Measurements from ENCODE around the gene CDK5R1.

Gene CDK5R1

DNA sequence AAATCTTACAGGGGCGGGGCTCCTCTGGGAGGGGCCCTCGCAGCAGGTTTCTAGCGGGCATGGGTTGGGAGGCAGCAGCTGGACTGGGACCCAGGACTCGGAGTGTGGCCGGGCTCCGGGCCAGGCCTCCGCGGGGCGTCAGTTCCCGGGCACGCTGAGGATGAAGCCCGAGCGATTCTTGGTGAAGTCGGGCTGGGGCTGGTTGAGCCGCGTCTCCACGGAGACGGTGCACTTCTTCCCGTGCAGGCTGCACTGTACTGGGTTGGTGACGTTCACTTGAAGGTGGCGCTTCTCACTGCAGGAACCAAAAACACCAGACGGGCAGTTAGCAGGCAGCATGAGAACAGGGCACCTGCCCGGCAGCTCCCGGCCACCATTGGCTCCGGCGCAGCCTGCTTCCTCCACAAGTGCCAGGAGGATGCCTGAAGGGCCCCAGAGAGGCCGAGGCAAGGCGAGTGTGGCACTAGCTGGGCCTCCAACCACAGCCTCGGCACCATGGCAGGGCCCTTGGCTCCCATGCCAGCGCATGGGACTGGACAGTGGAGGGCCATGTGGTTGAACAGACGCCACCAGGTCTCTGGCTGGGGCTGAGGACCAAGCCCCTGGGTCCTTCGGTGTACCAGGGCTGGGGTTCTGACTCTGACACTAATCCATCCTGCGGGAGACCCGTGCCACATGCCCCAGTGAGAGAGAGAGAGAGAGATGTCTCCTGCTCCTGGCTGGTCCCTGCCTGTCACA is 8.0 kb downstream of the CDK5R1 start:
- no peak for DNase-seq

DNA sequence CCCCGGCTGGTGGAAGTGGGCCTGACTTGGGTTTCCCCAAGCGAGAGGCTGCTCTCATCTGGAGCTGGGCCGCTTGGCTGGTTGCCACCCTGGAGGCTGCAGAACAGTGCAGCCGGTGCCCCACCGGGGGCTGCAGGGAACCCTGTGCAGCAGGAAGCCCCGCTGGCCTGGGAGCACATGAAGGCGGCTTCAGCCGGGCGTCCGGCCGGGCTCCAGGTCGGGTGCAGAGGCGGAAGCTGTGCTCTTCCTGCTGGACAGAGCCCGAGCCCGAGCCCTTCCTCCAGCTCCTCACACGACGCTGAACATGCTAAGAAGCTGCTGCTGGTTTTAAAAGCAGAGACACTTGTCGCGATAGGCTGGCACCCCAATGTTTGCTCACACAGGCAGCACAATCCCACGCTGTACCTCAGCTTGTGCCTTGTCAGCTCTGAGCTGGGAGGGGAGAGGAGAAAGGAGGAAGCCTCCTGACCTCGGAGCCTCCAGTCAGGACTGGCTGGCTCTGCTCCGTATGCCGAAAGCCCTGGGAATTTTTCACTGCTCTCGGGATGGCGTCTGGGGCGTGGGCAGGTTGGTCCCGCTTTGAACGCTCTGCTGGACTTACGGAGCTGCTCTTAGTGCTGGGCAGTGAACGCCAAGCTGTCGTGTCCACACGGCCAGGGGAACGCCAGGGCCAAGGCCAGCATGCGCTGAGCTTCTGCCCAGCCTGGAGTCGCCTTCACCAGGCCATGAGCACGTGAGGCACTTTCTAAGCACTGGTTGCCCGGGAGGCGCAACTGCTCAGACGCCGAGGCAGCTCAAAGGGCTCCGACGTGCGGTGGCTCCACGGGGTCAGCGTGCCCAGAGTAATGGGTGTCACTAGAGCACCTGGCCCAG is 8.8 kb downstream of the CDK5R1 start:
- no peak for DNase-seq

- DNase-seq = no peak
These were observed 9.7 kb downstream of the CDK5R1 start for GRCh38 chr17:32496395-32497073.

- DNase-seq = no peak
These were observed 10.8 kb downstream of the CDK5R1 start for GRCh38 chr17:32497431-32498205.

GRCh38 chr17:32498391-32498790 is 11.6 kb downstream of the CDK5R1 start:
- no peak for DNase-seq

DNA sequence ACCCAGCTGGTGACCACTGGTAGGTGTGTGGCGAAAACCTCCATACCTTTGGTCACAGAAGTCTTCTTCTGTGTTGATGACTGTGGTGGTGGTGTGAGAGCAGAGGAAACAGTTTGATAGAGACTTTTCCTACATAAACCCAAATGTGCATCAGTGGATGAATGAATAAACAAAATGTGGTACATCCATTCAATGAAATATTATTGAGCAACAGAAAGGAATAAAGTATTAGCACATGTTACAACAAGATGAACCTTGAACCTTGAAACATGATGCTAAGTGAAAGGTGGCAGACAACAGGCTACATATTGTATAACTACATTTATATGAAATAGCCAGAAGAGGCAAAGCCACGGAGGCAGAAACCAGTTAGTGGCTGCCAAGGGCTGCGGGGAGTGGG is 15.2 kb downstream of the CDK5R1 start:
- no peak for DNase-seq

- DNase-seq = no peak
These were observed 15.9 kb downstream of the CDK5R1 start for GRCh38 chr17:32502710-32503109.

DNA sequence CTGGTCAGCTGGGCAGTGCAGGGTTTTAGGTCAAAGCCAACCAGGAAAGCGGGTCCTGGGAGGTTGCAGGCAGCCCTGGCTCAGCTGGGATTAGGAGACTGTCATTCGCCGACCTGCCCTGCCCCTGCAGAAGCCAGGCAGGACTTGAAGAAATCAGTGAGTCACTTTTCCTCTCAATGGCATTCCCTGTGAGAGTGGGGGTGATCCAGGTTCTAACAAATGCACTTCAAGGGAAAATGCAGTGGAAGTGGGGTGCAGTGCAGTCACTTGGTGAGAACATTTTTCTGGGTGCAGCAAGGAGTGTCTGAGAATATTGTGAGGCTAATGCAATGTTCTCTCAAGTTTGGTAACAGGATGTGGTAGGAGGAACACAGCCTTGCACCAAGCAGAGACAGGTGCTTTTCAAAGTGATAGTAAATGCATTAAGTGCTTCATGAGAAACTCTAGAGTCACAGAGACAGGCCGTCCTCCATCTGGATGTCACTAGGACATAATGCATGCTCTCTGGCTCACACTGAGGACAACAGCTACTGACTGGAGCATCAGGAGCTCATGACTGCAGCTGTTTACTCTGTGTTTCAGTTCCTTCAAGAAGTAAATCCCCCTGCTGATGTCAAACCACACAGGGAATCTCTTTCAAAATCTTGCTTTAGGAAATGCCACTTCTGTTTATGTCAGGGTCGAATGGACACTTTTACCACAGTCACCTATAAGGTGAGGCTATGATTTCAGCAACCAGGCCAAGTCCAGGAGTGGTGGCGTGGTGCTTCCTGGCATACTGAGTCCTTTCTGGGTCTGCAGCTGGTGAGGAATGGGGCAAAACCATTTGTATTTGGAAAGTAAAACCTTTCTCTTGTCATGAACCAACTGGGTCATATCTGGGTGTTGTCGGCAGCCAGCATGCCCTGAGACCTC is 16.7 kb downstream of the CDK5R1 start:
- peak; percentile 68 to 73 for DNase-seq

- no peak for DNase-seq
These were observed 17.6 kb downstream of the CDK5R1 start for GRCh38 chr17:32504166-32504990.

- DNase-seq = no peak
These were observed 22.1 kb downstream of the CDK5R1 start for GRCh38 chr17:32508926-32509325.

DNA sequence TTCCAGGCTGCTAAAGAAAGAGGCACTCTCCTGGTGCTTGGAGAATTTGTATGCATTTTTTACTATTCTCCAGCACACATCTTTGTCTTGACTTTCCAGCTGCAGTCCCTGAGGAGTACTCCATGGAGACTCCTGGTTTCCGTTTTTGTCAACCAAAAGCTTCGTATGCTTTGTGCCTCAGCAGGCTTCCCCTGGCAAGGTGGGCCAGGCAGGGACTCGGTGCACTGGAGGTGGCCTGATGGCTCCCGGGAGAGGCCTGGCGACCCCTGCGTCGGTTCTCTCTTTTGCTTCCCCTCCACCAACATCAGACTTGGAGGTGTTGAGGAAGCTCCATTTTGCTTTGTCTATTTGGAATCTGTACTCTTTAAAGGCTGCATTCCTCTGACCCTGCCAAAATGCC is 23.7 kb downstream of the CDK5R1 start:
- DNase-seq = no peak

DNA sequence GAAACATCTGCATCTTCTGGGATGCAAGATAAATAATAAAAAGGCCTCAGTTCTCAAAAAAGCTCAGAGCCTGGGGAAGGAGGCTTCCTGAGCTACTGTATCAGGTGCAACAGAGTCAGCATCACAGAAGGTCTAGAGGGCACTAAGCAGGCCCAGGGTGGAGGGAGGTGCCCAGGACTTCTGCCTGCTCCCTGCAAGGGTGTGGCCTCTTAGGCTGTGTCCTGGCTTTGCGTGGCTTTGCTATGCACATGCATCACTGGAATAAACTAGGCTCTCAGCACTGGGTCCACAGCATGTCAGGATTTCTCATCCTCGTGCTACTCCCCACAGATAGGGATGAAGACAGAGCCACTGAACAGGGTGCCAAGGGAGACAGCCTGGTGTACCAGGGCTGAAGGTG is 25.5 kb downstream of the CDK5R1 start:
- DNase-seq = no peak

DNA sequence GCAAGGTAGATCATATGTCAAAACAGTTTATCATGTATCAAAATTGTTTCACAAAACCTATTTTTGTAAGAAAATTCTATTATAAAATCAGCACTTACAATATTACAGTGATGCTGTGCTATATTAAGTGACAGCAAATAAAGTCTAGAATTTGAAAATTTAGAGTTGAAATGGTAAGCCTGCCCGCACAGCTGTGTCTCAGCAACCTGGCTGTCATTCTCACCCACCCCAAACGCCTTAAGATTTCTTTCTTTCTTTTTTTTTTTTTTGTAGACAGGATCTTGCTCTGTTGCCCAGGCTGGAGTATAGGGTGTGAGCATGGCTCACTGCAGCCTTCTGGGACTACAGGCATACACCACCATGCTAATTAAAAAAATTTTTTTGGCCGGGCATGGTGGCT is 26.8 kb downstream of the CDK5R1 start:
- no peak for DNase-seq

GRCh38 chr17:32514606-32515005 is 27.8 kb downstream of the CDK5R1 start:
- no peak for DNase-seq

DNA sequence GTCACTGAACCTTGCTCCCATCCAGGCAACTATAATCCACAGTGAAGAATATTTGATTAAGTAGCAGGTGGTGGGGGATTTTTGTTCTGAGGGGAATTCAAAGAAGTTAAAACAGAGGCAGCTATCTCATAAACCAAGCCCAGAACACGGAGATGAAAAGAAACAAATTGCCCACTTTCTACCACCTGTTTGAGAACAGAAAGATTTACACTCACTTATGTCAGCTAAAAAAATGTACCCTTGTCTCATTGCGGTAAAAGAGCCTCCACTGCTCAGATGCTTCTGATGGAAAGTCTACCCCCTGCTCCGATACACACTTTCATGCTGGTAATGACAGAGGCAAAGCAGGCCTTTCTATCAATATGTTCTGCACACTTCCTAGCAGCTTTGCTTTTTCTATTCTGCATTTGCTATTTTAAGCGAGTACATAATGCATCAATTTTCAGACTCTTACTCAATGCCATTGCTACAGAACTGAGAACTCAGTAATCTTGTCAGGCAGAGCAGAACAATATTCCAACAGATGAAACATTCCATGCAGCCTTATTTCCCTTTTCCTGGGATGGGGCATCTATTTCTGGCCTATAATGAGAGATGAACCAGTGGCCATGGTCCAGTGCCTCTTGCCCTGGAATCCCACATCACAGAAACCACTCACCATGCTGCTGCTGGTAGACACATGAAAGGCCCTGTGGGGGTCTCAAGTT is 29.0 kb downstream of the CDK5R1 start:
- DNase-seq = no peak

DNA sequence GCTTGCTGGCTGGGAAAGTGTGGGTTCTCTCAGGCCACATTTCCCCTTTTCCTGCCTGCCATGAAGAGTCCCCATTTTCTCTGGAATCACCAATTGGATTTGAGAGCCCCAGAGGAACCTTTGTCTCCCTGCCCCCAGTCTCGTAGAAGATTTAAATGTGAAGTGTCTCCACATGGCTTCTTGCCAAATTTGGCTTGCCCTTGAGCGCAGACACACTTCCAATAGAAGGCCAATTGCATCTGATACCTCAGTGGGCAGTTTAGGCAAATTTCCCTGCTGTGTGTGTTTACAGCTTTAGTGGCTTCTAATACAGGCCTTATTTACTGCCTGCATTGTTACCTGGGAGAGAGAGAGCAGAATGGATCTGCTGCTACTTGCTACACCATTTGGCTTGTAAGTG is 29.7 kb downstream of the CDK5R1 start:
- no peak for DNase-seq

GRCh38 chr17:32516940-32517701 is 30.3 kb downstream of the CDK5R1 start:
- no peak for DNase-seq

- no peak for DNase-seq
These were observed 31.2 kb downstream of the CDK5R1 start for GRCh38 chr17:32517982-32518381.

GRCh38 chr17:32518646-32519227 is 31.9 kb downstream of the CDK5R1 start:
- no peak for DNase-seq

Data from AML-193 (cell line).